DMS114 treated with DMSO at 0.1 percent for 48 hours (cell line): ENCODE results near the gene TMEM132A.

ENCODE experiments used
- DNase-seq: peaks from one replicate; lab custom pipeline; 2025; ENCODE audit not compliant: unreplicated experiment; lab: John Stamatoyannopoulos, UW

The TMEM132A gene

DNA sequence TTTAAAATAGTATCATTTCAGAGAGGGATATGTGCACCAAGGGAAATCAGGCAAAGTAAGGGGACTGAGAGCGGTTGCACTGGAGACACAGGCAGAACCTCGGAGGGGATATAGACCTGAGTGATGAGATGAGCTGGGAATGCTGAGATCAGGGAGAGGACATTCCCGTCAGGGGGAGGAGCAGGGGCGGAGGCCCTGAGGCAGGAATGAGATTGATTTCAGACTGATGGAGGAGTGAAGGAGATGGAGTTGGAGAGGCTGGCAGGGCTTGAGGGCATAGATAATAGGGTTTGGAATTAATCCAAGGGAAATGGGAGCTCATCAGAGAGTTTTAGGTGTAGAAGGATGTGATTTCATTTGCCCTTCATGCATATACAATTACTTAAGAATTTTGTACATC, 60.4 kb downstream of the TMEM132A start:
- DNase-seq = no peak

DNA sequence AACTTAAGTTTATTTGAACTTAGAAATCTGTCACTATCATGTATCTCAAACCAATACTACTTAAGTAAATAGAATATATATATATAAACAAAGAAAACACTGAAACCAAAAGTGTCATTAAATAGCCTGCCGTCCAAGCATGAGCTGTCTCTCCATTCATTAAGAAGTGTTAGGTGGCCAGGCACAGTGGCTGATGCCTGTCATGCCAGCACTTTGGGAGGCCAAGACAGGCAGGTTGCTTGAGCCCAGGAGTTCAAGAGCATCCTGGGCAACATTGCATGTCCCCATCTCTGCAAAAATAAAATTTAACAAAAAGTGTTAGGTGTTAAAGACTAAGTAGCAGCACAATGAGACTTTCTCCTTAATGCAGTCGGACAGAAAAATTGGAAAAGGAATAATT, 61.2 kb downstream of the TMEM132A start:
- no peak for DNase-seq

DNA sequence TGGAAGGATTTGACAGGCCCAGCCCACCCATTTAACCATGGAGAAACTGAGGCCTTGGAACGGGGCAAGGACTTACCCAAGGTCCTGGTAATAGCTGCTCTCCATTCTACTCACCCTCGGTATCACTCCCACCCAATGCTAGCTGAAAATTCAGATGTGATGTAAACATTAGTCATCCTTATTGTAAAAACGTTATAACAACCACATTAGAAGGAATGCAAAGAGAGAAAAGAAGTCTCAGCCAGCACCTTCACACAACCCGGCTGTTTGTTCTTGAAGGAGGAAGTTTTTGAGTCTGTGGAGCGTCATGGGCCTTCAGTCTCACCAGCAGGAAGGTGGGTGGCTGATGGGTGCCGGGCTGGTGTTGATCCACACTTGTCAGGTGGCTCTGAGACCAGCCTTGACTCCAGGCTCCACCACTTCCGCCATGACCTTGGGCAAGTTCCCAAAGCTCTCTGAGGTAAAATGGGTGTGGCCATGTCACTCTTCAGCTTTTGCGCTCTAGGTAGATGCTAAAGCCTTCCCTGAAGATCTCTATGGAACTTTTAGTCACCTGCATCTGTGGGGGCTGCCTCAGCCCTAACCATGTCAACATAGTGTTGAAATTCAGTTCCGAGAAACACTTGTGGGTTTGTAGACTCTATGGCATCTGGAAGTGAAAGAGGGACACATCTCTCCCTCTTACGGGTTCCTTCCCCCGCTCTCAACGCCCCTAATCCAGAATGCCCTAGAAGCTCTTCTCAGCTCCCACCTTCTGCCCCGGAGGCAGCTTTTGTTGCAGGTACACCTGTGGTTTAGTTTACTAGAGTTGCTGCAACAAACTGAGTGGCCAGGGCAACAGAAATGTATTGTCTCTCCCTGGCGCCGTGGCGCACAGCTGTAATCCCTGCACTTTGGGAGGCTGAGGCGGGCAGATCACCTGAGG, 62.0 kb downstream of the TMEM132A start:
- DNase-seq = no peak
